ENCODE data around the gene TATDN3.

The TATDN3 gene

GRCh38 chr1:212822956-212823355 is 31.3 kb downstream of the TATDN3 start:
- ChIA-PET POLR2A (no interaction called here), CTCF (interaction anchor here (1.3 kb wide), 1 partner anchor 8 kb away, joined by 5 read pairs; no protein-coding TSS in a partner anchor)
- no peak for DNase-seq (ENCODE audit: extremely low spot score)
- no peak for TF ChIP-seq CTCF (IDR thresholded peaks at IDR 0.05; ENCODE audit: control extremely low read depth, extremely low read depth, low read depth, missing control alignments)

- POLR2A ChIA-PET = no interaction called here
- DNase-seq (ENCODE audit: extremely low spot score) = no peak
- CTCF ChIA-PET = interaction anchor here (1.1 to 1.3 kb wide), 3 partner anchors 9 to 171 kb away, joined by 3 to 5 read pairs (median 3); no protein-coding TSS in a partner anchor
- no peak for TF ChIP-seq CTCF (IDR thresholded peaks at IDR 0.05; ENCODE audit: control extremely low read depth, extremely low read depth, low read depth, missing control alignments)
Measured at GRCh38 chr1:212824201-212824600, 32.5 kb downstream of the TATDN3 start.

GRCh38 chr1:212825798-212826452 is 34.2 kb downstream of the TATDN3 start:
- ChIA-PET POLR2A (no interaction called here), CTCF (interaction anchor here (2.1 kb wide), 1 partner anchor 11 kb away, joined by 8 read pairs; no protein-coding TSS in a partner anchor)
- TF ChIP-seq CTCF (IDR thresholded peaks at IDR 0.05; ENCODE audit: control extremely low read depth, extremely low read depth, low read depth, missing control alignments) = no peak
- DNase-seq (ENCODE audit: extremely low spot score) = no peak

- POLR2A ChIA-PET = no interaction called here
- TF ChIP-seq CTCF (IDR thresholded peaks at IDR 0.05; ENCODE audit: control extremely low read depth, extremely low read depth, low read depth, missing control alignments) = no peak
- DNase-seq (ENCODE audit: extremely low spot score) = no peak
- CTCF ChIA-PET = interaction anchor here (0.7 to 2.1 kb wide), 3 partner anchors 10 to 162 kb away, joined by 3 to 8 read pairs (median 3); no protein-coding TSS in a partner anchor
Measured at GRCh38 chr1:212827171-212827776, 35.6 kb downstream of the TATDN3 start.

- POLR2A ChIA-PET = no interaction called here
- no peak for DNase-seq (ENCODE audit: extremely low spot score)
- CTCF ChIA-PET = interaction anchor here (0.7 to 2.4 kb wide), 4 partner anchors 10 to 167 kb away, joined by 3 to 6 read pairs (median 4); no protein-coding TSS in a partner anchor
- TF ChIP-seq CTCF (IDR thresholded peaks at IDR 0.05; ENCODE audit: control extremely low read depth, extremely low read depth, low read depth, missing control alignments) = no peak
Measured at GRCh38 chr1:212827831-212828278, 36.2 kb downstream of the TATDN3 start.

GRCh38 chr1:212828395-212828794 is 36.7 kb downstream of the TATDN3 start:
- ChIA-PET POLR2A (no interaction called here), CTCF (interaction anchor here (0.8 to 2.4 kb wide), 3 partner anchors 14 to 166 kb away, joined by 3 to 6 read pairs (median 5); no protein-coding TSS in a partner anchor)
- no peak for DNase-seq (ENCODE audit: extremely low spot score)
- TF ChIP-seq CTCF (IDR thresholded peaks at IDR 0.05; ENCODE audit: control extremely low read depth, extremely low read depth, low read depth, missing control alignments) = no peak

GRCh38 chr1:212833211-212834207 is 41.8 kb downstream of the TATDN3 start:
- peak; percentile 48 for DNase-seq (ENCODE audit: extremely low spot score)
- POLR2A ChIA-PET = interaction anchor here (0.7 to 1.2 kb wide), 2 partner anchors 24 to 1309 kb away, joined by 3 to 10 read pairs; partner anchors contain the start of gene FLVCR1

More at GRCh38 chr1:212833211-212834207, 41.8 kb downstream of the TATDN3 start:
- CTCF ChIA-PET = interaction anchor here (1.0 to 1.3 kb wide), 4 partner anchors 9 to 168 kb away, joined by 3 to 5 read pairs (median 4); no protein-coding TSS in a partner anchor
